Putamen (tissue), 1 donor: ENCODE results near the gene BRINP2.
"Not testable (repeated sequence)": the region's sequence is repeated elsewhere in the genome, so short reads cannot be mapped to it uniquely, and the experiment has no call there.

Experiments used
- DNase-seq: peaks from one replicate; pipeline ENCODE4 v3.0.0-alpha.2; 2016; ENCODE audit warnings: low spot score

Gene BRINP2

GRCh38 chr1:177315761-177316160 lies 145.0 kb downstream of the BRINP2 start:
- DNase-seq, result no peak

GRCh38 chr1:177321434-177321833 lies 150.7 kb downstream of the BRINP2 start:
- DNase-seq, result not testable (repeated sequence)

DNA sequence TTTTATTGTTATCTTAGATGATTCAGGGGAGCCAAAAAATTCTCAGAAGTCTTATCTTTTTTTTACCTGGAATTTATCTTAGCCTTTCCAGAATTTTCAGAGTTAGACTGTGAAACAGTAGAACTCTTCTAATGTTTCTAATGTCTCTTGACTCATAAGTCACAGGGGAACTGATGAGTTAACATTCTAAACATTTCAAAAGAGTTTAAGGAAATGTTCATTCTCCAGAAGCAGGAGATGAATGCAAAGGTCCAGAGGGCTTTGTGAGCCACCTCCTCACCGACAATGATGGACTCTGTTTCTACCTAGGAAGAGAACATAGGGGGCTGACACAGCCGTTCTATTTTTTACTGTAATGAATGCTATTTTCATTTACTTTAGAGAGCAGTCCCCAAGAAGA lies 157.5 kb downstream of the BRINP2 start:
- no peak for DNase-seq

DNA sequence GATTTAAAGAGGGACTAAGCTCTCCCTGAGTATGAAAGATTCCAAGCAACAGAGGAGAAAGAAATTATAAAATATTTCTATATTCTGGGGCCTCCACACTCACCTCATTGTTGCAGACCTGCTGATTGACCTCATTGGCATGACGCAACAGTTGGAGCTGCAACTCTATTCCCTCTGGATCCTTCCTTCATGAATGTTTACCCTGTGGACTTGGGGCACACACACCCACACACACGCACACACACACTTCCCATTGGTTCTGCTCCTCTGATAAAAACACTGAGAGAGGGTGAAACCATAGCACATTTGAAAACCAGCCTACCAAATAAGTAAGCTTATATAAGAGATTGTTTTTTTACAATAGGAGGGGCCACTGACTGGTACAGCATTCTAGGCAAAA lies 159.1 kb downstream of the BRINP2 start:
- DNase-seq, result no peak
